ENCODE measurements around the gene EVI2B.
"Not testable (repeated sequence)": the region's sequence is repeated elsewhere in the genome, so short reads cannot be mapped to it uniquely, and the experiment has no call there.

EVI2B gene, protein sequence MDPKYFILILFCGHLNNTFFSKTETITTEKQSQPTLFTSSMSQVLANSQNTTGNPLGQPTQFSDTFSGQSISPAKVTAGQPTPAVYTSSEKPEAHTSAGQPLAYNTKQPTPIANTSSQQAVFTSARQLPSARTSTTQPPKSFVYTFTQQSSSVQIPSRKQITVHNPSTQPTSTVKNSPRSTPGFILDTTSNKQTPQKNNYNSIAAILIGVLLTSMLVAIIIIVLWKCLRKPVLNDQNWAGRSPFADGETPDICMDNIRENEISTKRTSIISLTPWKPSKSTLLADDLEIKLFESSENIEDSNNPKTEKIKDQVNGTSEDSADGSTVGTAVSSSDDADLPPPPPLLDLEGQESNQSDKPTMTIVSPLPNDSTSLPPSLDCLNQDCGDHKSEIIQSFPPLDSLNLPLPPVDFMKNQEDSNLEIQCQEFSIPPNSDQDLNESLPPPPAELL

DNA sequence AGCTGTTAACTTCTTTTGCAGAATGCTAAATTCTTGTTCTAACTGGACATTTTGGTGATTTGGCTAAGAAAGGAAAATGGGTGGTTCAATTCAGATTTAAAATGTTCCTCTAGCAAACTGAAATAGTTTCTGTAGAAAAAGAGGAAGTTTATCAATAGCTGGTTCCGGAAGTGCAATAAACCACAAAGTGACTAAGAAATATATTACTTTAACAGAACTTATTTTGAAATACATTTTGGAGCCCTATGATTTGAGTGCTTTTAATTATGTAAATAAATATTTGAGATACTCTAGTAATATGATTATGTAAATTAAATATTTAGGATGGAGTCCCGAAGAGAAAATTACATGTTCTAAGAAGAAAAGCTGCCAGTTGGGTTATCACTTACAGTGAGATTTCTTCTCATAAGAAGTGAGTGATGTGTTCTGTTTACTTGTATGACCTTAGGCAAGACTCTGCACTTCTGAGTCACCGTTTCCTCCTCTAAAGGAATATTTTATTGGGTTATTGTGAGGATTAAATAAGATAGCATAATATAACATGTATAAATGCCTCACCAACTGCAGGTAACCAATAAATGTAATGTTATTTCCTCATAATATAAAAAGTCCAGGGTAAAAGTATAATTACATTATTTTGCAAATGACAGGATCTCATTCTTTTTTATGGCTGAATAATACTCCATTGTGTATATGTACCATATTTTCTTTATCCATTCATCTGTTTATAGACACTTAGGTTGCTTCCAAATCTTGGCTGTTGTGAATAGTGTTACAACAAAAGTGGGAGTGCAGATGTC, at the start of gene EVI2B:
Gene EVI2B (minus strand): TSS at position 73 of the 800 bp plus-strand sequence. CDS start 8,445 bp downstream, outside the sequence.
- H3K4me3 ChIP-seq (replicated peaks; ENCODE audit: low read depth, low read length): peak within 1 kb of the TSS; percentile 37
- TF ChIP-seq, protein P1, sequence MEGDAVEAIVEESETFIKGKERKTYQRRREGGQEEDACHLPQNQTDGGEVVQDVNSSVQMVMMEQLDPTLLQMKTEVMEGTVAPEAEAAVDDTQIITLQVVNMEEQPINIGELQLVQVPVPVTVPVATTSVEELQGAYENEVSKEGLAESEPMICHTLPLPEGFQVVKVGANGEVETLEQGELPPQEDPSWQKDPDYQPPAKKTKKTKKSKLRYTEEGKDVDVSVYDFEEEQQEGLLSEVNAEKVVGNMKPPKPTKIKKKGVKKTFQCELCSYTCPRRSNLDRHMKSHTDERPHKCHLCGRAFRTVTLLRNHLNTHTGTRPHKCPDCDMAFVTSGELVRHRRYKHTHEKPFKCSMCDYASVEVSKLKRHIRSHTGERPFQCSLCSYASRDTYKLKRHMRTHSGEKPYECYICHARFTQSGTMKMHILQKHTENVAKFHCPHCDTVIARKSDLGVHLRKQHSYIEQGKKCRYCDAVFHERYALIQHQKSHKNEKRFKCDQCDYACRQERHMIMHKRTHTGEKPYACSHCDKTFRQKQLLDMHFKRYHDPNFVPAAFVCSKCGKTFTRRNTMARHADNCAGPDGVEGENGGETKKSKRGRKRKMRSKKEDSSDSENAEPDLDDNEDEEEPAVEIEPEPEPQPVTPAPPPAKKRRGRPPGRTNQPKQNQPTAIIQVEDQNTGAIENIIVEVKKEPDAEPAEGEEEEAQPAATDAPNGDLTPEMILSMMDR (IDR thresholded peaks at IDR 0.05; ENCODE audit: low read length, missing control alignments): no peak

DNA sequence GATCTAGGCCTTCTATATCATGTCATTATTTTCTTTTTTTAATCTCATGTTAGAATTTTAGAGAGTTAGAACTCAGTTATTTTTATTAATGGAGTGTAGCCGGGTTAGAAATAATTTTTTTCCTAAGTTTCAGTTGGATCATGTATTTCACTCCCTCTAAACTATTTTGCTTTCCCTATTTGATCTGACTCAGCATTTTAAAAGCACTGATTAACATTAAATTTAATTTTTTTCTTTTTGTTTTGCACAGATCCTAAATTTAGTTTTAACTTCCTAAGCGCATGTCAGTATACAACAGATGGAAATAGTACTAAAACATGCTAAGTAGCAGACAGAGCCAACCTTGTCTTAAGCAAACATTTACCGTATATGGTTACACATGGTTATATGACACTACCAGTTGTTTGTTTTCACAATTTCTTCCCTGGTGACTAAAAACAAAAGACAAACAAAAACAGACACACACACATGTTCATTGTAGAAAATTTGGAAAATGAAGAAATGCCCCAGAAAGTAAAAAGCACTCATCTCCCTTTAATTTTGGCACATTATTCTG, 44.1 kb upstream of the EVI2B start:
- DNase-seq (ENCODE audit: low read depth): peak; percentile 3
- H3K4me3 ChIP-seq (replicated peaks; ENCODE audit: low read depth, low read length): no peak overlapping the region
- TF ChIP-seq, protein P1 (IDR thresholded peaks at IDR 0.05; ENCODE audit: low read length, missing control alignments): no peak

More for the DNA sequence above, at the start of gene EVI2B:
- peak; percentile 78 for DNase-seq (ENCODE audit: low read depth)

DNA sequence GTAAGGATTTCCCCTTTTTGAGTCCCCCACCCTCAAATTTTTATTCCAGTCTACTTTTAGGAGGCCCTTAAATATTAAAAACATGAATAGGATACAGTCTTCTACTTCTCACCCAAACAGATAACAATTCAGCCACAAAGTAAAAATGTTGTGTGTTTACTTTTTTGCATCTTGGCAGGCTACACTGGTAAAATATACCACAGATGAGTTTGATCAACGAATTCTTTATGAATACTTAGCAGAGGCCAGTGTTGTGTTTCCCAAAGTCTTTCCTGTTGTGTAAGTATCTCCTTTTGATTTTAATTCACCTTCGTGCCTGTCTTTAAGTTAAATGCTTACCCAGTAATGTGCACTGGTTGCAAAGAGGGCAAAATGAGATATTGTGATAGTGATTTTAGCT, 43.2 kb upstream of the EVI2B start:
- H3K4me3 ChIP-seq (replicated peaks; ENCODE audit: low read depth, low read length): no peak overlapping the region
- TF ChIP-seq, protein P1 (IDR thresholded peaks at IDR 0.05; ENCODE audit: low read length, missing control alignments): no peak
- DNase-seq (ENCODE audit: low read depth): no peak

DNA sequence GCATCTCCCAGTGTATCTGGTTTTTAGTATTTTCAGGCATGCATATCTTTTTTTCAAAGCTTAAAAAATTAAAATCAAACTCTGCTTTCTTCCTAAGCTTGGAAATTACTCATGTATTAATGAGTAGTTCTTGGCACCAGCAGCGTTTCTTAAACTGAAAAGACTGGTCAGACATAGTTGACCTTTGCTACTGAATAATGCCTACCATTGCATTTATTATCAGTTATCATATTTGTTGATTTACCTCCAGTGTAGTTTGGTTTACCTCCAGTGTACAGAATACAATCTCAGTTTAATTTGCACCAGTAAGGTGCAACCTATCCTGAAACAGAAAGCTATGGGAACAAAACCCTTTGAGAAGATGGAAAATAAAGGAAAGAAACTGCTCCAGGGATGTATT, 42.1 kb upstream of the EVI2B start:
- TF ChIP-seq, protein P1 (IDR thresholded peaks at IDR 0.05; ENCODE audit: low read length, missing control alignments): no peak
- H3K4me3 ChIP-seq (replicated peaks; ENCODE audit: low read depth, low read length): no peak overlapping the region
- no peak for DNase-seq (ENCODE audit: low read depth)

DNA sequence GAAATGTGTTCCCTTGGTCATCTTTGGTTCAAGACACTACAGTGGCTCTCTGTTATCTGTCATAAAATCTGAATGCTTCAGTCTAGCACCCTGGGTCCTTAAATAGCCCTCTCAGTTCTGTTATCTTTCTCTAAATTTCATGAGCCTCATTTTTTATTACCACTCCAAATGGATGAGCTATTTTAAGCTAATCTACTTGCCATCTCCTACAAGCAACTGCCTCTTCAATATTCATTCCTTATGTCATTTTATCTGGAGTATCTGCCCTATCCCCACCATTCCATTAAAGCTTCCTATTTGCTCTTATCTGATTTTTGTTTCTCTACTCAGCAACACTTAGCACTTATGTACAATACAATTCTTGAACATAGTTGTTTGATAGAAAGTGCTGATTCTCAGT, 35.6 kb upstream of the EVI2B start:
- H3K4me3 ChIP-seq (replicated peaks; ENCODE audit: low read depth, low read length): no peak overlapping the region
- no peak for DNase-seq (ENCODE audit: low read depth)
- TF ChIP-seq, protein P1 (IDR thresholded peaks at IDR 0.05; ENCODE audit: low read length, missing control alignments): no peak

DNA sequence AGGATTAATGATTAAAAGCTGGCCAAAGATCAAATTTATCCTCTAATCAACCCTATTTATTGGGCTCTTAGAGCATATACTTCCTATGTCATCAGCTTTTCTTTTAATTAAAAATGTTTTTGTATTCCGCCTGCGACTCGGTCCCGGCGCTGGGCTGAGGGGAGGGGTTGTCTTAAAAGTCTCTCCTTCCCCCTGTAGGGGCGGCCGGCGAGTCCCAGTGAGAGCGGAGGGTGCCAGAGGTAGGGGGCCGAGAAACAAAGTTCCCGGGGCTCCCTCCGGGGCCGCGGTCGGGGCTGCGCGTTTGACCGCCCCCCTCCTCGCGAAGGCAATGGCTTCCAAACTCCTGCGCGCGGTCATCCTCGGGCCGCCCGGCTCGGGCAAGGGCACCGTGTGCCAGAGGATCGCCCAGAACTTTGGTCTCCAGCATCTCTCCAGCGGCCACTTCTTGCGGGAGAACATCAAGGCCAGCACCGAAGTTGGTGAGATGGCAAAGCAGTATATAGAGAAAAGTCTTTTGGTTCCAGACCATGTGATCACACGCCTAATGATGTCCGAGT, 31.4 kb upstream of the EVI2B start:
- not testable (repeated sequence) for H3K4me3 ChIP-seq (replicated peaks; ENCODE audit: low read depth, low read length); DNase-seq (ENCODE audit: low read depth)

Data from fibroblast of pulmonary artery (primary cell).